GM12878 (cell line): ENCODE measurements around the gene ETNPPL. TPM values are rescaled to one million over a fixed set of nuclear protein-coding genes. Genes with fewer than 3 reads are reported as not detected.

ENCODE experiments used
- ATAC-seq: fragments of 200-7000 bp; cut with Tn5 transposase; 3 replicates; pipeline ENCODE4 v1.9.1; 2020; ENCODE audit warnings: mild to moderate bottlenecking, moderate library complexity
- BruUV-seq: library from RNA; stranded (reverse); fragments of 400-500 nt; replicated peaks from 2 replicates; lab custom pipeline; 2021; lab: Mats Ljungman, UMichigan
- CTCF ChIA-PET: fragments of 300-600 bp; sonication (Branson Sonifier 250); formaldehyde crosslinking; extraction: SDS; loops from one replicate; lab custom pipeline; 2021; ENCODE audit warnings: inconsistent platforms; lab: Yijun Ruan, JAX
- POLR2A ChIA-PET: fragments of 350-600 bp; formaldehyde crosslinking; extraction: SDS; loops from one replicate; lab custom pipeline; 2021; ENCODE audit warnings: inconsistent platforms; lab: Charles Lee
- RAD21 ChIA-PET: fragments of 300-600 bp; sonication (Branson Sonifier 250); formaldehyde crosslinking; loops from one replicate; lab custom pipeline; 2023; ENCODE audit warnings: antibody characterized with exemption; ENCODE audit not compliant: unreplicated experiment; lab: Charles Lee
- SMC1A ChIA-PET: fragments of 300-600 bp; sonication (Branson Sonifier 250); formaldehyde crosslinking; loops from one replicate; lab custom pipeline; 2023; ENCODE audit not compliant: unreplicated experiment, uncharacterized antibody; lab: Charles Lee
- DNase-seq: peaks from one replicate; pipeline ENCODE4 v3.0.0-alpha.2; 2011; ENCODE audit warnings: low read depth, low spot score
- FAIRE-seq: peaks from 3 replicates; lab custom pipeline; 2011; peaks lifted over from hg19 to GRCh38; lab: Jason Lieb, UNC
- H2AFZ ChIP-seq: 2 replicates; pipeline ENCODE4 v1.6.0; 2011; ENCODE audit warnings: low read depth, low read length, control low read depth; ENCODE audit not compliant: control insufficient read depth
- H3K27ac ChIP-seq: 2 replicates; pipeline ENCODE4 v1.5.1; 2011; ENCODE audit warnings: control low read depth; ENCODE audit not compliant: control insufficient read depth, insufficient read depth
- H3K27me3 ChIP-seq, 2 experiments: replicated peaks in 1 of 2; 2 replicates each; pipeline versions ENCODE4 v1.6.0 to v1.6.1; 2011; ENCODE audit warnings: low read length in 1 of 2; ENCODE audit not compliant: control insufficient read depth in 2 of 2, insufficient read depth in 2 of 2
- H3K36me3 ChIP-seq, 2 experiments: 2 replicates each; pipeline ENCODE4 v1.5.1; 2011; ENCODE audit warnings: low read length in 1 of 2; ENCODE audit not compliant: control insufficient read depth in 2 of 2, insufficient read depth in 2 of 2
- H3K4me1 ChIP-seq: 2 replicates; pipeline ENCODE4 v1.6.1; 2011; ENCODE audit warnings: mild to moderate bottlenecking, low read length, moderate library complexity, mixed read lengths; ENCODE audit not compliant: control insufficient read depth, insufficient read depth
- H3K4me2 ChIP-seq: 2 replicates; pipeline ENCODE4 v1.6.0; 2011; ENCODE audit warnings: control low read depth; ENCODE audit not compliant: control insufficient read depth, insufficient read depth
- H3K4me3 ChIP-seq: fragments of 200-600 bp; sonication (generic); 2 replicates; pipeline ENCODE4 v1.5.1; 2016
- H3K79me2 ChIP-seq: 2 replicates; pipeline ENCODE4 v1.6.0; 2011; ENCODE audit warnings: low read length; ENCODE audit not compliant: control insufficient read depth, insufficient read depth
- H3K9ac ChIP-seq: 2 replicates; pipeline ENCODE4 v1.8.0; 2011; ENCODE audit warnings: low read length, control low read depth, mixed read lengths; ENCODE audit not compliant: control insufficient read depth, insufficient read depth
- H3K9me3 ChIP-seq: replicated peaks from 3 replicates; pipeline ENCODE4 v1.5.1; 2011; ENCODE audit warnings: mild to moderate bottlenecking, low read length; ENCODE audit not compliant: control insufficient read depth, insufficient read depth
- H4K20me1 ChIP-seq: 2 replicates; pipeline ENCODE4 v1.6.0; 2011; ENCODE audit not compliant: control insufficient read depth, insufficient read depth
- CHD2 ChIP-seq: IDR thresholded peaks from 2 replicates; pipeline ENCODE4 v1.6.1; 2011; ENCODE audit warnings: low read depth, low read length, improper control_type of control experiment, borderline replicate concordance
- CTCF ChIP-seq, 3 experiments: IDR thresholded peaks in 2 of 3; conservative IDR thresholded peaks in 1 of 3; 2 replicates each; pipeline ENCODE4 v1.5.1; 2011; ENCODE audit warnings: low read depth in 3 of 3, low read length in 3 of 3, mild to moderate bottlenecking in 3 of 3, control low read depth in 2 of 3, moderate library complexity in 2 of 3, inconsistent platforms in 1 of 3, mixed read lengths in 1 of 3; ENCODE audit not compliant: control insufficient read depth in 2 of 3, insufficient read depth in 1 of 3; ENCODE audit errors: extremely low read depth in 1 of 3
- CUX1 ChIP-seq: IDR thresholded peaks from 2 replicates; pipeline ENCODE4 v1.6.1; 2012; ENCODE audit warnings: improper control_type of control experiment, low read depth, low read length; ENCODE audit not compliant: insufficient replicate concordance
- EED ChIP-seq: sonication (generic); IDR thresholded peaks from 2 replicates; pipeline ENCODE4 v1.6.1; 2016; ENCODE audit warnings: antibody characterized with exemption, low read depth
- IRF5 ChIP-seq: fragments of 450-650 bp; IDR thresholded peaks from 2 replicates; pipeline ENCODE4 v1.6.1; 2017; ENCODE audit warnings: borderline replicate concordance
- SPI1 ChIP-seq: IDR thresholded peaks from 2 replicates; pipeline ENCODE4 v1.6.1; 2011; ENCODE audit warnings: low read depth, mild to moderate bottlenecking, low read length, moderate library complexity, borderline replicate concordance; ENCODE audit not compliant: insufficient read depth
- ZBTB11 ChIP-seq: fragments of 450-650 bp; formaldehyde crosslinking; IDR thresholded peaks from 2 replicates; pipeline ENCODE4 v1.5.0; 2022; ENCODE audit warnings: mild to moderate bottlenecking, missing genetic modification characterization
- ZNF207 ChIP-seq: fragments of 450-650 bp; IDR thresholded peaks from 2 replicates; pipeline ENCODE4 v1.6.1; 2014; ENCODE audit warnings: antibody characterized with exemption, mild to moderate bottlenecking, borderline replicate concordance
- WGBS: methylation state at CpG from one replicate; pipeline ENCODE4 v1.1.6; 2016; ENCODE audit warnings: low lambda C conversion rate; ENCODE audit not compliant: insufficient replicate concordance, insufficient coverage; ENCODE audit errors: missing lambda C conversion rate; 5-methylcytosine and 5-hydroxymethylcytosine counted together
- in situ Hi-C: fragments of 300-500 bp; cut with MboI; formaldehyde crosslinking; loops from 9 replicates; pipeline ENCODE4 v1.14.3; 2018; ENCODE audit warnings: mixed read lengths
- intact Hi-C: fragments of 100-400 bp; cut with micrococcal nuclease; formaldehyde crosslinking; loops from one replicate; pipeline ENCODE4 v1.14.2; 2022; ENCODE audit not compliant: unreplicated experiment
- polyA plus RNA-seq, 11 experiments: library from polyadenylated mRNA; depleted of rRNA in 4 of 11; unstranded in 6 of 11; stranded (reverse) in 5 of 11; fragments of >200 nt; fragmentation: Nextera tagmentation in 4 of 11; fragmentation: Illumina TruSeq in 1 of 11; extraction: Ambion mirVana in 4 of 11; extraction: Trizol in 1 of 11; gene quantifications; 1 replicate in 1 of 11; 2 replicates in 10 of 11; pipeline versions ENCODE4 v1.2.1 to v1.2.3, GENCODE V29; 2011 to 2016; ENCODE audit warnings: inconsistent platforms in 2 of 11, missing spikeins in 2 of 11, low read depth in 1 of 11
- total RNA-seq, 4 experiments: library from RNA; depleted of rRNA in 3 of 4; stranded (reverse); fragments of >200 nt in 3 of 4; fragmentation: Illumina TruSeq in 1 of 4; extraction: Trizol in 1 of 4; gene quantifications; 2 replicates each; pipeline versions ENCODE4 v1.2.1 to v1.2.3, GENCODE V29; 2013 to 2021

ETNPPL gene
- total and polyA plus RNA-seq, 10 of the 15 experiments (the other 5 are each of a cell fraction or from before 2014, with no cell fraction given): not detected

GRCh38 chr4:108709722-108710121, 53.1 kb downstream of the ETNPPL start:
- in situ Hi-C loops: no loop called here
- no TSS peak for BruUV-seq

More at GRCh38 chr4:108709722-108710121, 53.1 kb downstream of the ETNPPL start:
- Histone ChIP-seq H3K9me3 (no peaks in the 10 kb centered on the region), H3K79me2 (no peaks in the 10 kb centered on the region), H4K20me1 (no peaks in the 10 kb centered on the region), H3K36me3 (no peaks in the 10 kb centered on the region), H3K27me3 (no peaks in the 10 kb centered on the region; a peak in 1 of 4 replicates), H3K4me3 (no peak overlapping the region), H2AFZ (no peak overlapping the region), H3K9ac (no peak overlapping the region), H3K4me1 (no peaks in the 10 kb centered on the region), H3K4me2 (no peak overlapping the region), H3K27ac (no peak overlapping the region)
- intact Hi-C loops: no loop called here
- POLR2A ChIA-PET: no interaction called here
- no peak for ATAC-seq
- FAIRE-seq: no peak
- CTCF ChIA-PET: interaction anchor here (0.6 kb wide), 1 partner anchor 13 kb away, joined by 5 read pairs; no protein-coding TSS in a partner anchor
- RAD21 ChIA-PET: no interaction called here
- SMC1A ChIA-PET: interaction anchor here (1.1 kb wide), 1 partner anchor 13 kb away, joined by 3 read pairs; no protein-coding TSS in a partner anchor
- WGBS: 10% methylated on average over 7 of the region's 7 CpGs
- DNase-seq: no peak
- no peak for TF ChIP-seq CTCF (IDR thresholded peaks at IDR 0.05 in 2 of 3, conservative IDR thresholded peaks at IDR 0.05 in 1 of 3; ENCODE audit: control insufficient read depth in 2 of 3, extremely low read depth in 1 of 3, insufficient read depth in 1 of 3, low read depth in 3 of 3, low read length in 3 of 3)
- no peak for TF ChIP-seq CHD2
- no peak for TF ChIP-seq EED
- no peak for TF ChIP-seq CUX1
- no peak for TF ChIP-seq SPI1
- no peak for TF ChIP-seq ZBTB11 (CRISPR knock-in tag)
- no peak for TF ChIP-seq IRF5
- TF ChIP-seq ZNF207: no peak
- TF ChIP-seq, all 136 proteins: peak for 0
